GM12801 (cell line): ENCODE results near the gene NCK2.

Source experiments
- TF ChIP-seq, protein P1 (sequence below): IDR thresholded peaks from one replicate; pipeline ENCODE4 v1.5.1; 2011; ENCODE audit warnings: control low read depth; ENCODE audit not compliant: insufficient read length; ENCODE audit errors: extremely low read depth

The NCK2 gene

GRCh38 chr2:105840933-105841332, 96.2 kb downstream of the NCK2 start:
- TF ChIP-seq, protein P1, sequence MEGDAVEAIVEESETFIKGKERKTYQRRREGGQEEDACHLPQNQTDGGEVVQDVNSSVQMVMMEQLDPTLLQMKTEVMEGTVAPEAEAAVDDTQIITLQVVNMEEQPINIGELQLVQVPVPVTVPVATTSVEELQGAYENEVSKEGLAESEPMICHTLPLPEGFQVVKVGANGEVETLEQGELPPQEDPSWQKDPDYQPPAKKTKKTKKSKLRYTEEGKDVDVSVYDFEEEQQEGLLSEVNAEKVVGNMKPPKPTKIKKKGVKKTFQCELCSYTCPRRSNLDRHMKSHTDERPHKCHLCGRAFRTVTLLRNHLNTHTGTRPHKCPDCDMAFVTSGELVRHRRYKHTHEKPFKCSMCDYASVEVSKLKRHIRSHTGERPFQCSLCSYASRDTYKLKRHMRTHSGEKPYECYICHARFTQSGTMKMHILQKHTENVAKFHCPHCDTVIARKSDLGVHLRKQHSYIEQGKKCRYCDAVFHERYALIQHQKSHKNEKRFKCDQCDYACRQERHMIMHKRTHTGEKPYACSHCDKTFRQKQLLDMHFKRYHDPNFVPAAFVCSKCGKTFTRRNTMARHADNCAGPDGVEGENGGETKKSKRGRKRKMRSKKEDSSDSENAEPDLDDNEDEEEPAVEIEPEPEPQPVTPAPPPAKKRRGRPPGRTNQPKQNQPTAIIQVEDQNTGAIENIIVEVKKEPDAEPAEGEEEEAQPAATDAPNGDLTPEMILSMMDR: no peak

DNA sequence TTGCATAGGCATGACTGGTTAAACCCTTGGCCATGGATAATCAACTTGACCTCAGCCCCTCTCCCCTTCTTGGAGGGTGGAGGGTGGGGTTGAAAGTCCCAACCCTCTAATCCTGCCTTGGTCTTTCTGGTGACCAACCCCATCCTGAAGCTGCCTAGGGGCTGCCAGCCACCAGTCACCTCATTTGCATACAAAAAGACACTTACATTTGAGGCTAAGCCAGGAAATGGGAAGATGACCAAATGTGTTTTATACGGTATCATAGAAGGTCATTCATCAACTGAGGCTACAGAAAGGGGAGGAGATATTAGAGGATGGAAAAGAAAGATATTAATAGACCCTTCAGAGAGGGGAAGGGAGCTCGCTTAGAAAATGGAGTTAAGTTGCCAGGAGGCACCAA, 96.8 kb downstream of the NCK2 start:
- TF ChIP-seq, protein P1: no peak

GRCh38 chr2:105842555-105842954, 97.8 kb downstream of the NCK2 start:
- TF ChIP-seq, protein P1: no peak

GRCh38 chr2:105843476-105844374, 99.0 kb downstream of the NCK2 start:
- TF ChIP-seq, protein P1: no peak

GRCh38 chr2:105845976-105846375, 101.3 kb downstream of the NCK2 start:
- TF ChIP-seq, protein P1: no peak

DNA sequence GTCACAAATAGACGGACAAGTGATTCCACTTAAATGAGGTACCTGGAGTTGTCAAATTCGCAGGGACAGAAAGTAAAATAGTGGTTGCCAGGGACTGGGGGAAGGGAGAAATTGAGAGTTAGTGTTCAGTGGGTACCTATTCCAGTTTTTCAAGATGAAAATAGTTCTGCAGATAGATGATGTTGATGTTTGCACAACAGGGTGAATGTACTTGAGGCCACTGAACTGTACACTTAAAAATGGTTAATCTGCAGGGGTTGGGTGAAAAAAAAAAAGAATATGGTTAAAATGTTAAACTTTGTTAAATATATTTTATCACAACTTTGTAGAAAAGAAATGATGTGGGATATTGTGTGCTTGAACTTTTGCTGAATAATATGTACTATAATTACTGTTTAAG, 102.3 kb downstream of the NCK2 start:
- TF ChIP-seq, protein P1: no peak

DNA sequence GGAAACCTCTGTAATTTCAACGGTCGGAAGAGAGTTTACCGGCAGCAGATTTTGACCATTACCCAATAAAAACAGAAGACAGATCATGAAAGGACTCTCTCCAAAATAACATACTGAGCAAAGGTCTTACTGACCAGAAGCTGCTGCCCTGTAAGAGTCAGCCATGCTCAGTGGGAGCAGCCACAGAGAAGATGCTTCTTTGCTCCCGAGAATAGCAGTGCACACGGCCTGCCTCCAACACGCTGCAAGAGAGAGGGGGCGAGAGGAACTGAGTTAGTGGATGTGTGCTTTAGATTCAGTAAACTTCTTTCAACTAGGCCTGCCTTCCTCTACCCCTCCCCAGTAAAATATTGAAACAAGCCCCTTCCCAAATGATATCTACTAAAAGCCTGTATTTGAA, 103.7 kb downstream of the NCK2 start:
- TF ChIP-seq, protein P1: no peak
